HG02885 (cell line): ENCODE results near the gene LRRC15.
A peak's percentile ranks its signal among the peaks of the same experiment; 100 is the strongest.

Experiments
- ATAC-seq: cut with Tn5 transposase; IDR thresholded peaks from one replicate; pipeline ENCODE4 v1.9.1; 2021; ENCODE audit warnings: mild to moderate bottlenecking; ENCODE audit not compliant: unreplicated experiment, poor library complexity

LRRC15 gene

DNA sequence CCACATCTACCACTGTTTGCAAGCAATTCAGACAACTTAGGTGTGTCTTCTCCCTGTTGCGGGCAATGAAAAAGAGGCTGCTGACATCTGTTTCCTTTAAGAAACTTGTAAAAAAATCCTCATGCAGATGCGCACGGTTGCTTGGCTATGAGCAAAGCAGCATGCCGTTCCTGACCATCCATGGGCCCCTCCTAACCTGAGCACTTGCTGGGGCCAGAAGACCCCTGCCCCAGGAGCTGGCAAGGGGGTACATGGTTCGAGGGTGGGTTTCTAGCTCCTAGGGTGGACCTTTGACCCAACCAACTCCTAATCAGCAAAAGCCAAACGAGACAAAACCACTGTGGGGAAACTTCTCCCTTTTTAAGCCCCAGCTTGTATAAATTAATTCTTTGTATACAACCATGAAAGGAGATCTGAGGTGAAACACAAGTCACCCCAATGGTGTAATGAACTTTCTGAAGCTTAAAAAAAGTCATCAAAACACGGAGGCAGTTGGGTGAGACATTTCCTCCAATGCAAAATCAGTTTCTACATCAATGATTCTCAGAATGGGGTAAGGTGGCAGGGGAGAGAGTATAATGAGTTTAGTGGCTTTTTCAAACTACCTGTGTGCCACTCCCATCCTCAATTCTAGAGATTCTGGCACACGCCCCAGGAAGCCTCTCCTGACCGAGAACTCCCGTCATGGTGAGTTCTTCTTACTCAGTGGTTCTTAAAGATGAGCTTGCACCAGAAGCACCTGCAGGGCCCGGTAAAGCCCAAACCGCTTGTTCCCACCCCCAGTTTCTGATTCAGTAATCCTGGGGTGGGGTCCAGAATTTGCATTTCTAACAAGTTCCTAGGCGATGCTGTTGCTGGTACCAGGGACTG, 62.5 kb downstream of the LRRC15 start:
- ATAC-seq: peak; percentile 57

- ATAC-seq: peak; percentile 30
Measured at GRCh38 chr3:194306109-194306686, 63.3 kb downstream of the LRRC15 start.

GRCh38 chr3:194305356-194306108, 64.0 kb downstream of the LRRC15 start:
- no peak for ATAC-seq
